ENCODE measurements around the gene RAPGEF4. TPM values are rescaled to one million over a fixed set of nuclear protein-coding genes. Genes with fewer than 3 reads are reported as not detected.

The RAPGEF4 gene
- total RNA-seq, 6 experiments from 2014 or later: 9.5 to 18.4 (median 14.7) TPM

DNA sequence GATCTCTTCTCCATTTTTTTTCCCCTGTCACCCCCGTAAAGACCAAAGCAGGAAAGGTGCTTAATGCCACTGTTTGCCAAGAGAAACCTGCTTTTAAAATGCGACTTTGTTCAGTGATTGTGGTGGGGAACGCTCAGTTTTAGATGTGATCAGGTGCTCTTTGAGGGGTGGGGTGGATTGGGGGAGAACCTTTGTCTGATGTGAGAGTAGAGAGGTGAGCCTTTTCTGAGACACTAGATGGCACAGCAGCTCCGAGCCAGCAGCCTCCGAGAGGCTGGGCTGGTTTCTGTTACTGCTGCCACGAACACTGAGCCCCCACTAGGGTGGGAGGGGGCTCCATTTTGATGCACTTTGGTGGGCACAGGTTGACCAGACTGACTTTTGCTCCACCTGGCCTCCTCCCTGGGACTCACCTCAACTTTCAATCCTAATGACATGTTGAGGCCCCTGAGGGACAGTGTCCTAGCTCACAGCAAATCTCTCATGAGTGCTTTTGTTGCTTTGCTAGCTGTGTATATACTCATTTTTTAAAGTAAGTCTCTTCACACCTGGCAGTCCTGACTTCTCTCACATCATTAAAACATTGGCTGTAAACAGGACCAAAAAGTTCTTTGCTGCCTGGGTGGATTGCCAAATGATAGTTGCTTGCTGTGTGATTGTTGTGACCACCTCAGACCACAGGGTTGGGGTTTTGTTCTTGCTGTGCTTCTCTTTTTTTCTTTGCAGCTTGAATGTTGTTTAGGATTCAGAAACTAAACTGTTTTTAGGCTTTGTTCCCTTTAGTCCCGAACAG is 241.8 kb downstream of the RAPGEF4 start:
- no peaks in the 10 kb centered on the region for H3K36me3 ChIP-seq
- no peak for DNase-seq
- intact Hi-C loops (cut with DNase I): no loop called here

DNA sequence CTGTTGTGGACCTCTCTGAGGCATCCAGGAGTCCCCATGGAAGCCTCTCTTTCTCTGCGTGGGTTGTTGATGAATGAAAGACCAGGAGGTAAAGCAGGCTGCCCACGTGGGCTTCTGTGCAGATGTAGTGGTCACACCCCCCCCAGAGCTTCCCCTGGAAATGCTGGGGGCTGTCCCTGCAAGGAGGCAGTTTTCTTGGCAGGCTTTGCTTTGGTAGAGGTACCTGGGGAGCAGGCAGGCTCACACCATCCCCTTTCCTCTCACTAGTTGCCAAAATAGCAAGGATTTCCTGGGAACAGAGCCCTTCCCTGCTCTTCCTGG is 242.4 kb downstream of the RAPGEF4 start:
- Histone ChIP-seq H3K9me3 (no peaks in the 10 kb centered on the region), H3K36me3 (no peaks in the 10 kb centered on the region), H3K27me3 (no peaks in the 10 kb centered on the region), H3K27ac (no peak overlapping the region), H3K4me1 (no peaks in the 10 kb centered on the region), H3K4me3 (no peak overlapping the region)
- TF ChIP-seq, protein P1, sequence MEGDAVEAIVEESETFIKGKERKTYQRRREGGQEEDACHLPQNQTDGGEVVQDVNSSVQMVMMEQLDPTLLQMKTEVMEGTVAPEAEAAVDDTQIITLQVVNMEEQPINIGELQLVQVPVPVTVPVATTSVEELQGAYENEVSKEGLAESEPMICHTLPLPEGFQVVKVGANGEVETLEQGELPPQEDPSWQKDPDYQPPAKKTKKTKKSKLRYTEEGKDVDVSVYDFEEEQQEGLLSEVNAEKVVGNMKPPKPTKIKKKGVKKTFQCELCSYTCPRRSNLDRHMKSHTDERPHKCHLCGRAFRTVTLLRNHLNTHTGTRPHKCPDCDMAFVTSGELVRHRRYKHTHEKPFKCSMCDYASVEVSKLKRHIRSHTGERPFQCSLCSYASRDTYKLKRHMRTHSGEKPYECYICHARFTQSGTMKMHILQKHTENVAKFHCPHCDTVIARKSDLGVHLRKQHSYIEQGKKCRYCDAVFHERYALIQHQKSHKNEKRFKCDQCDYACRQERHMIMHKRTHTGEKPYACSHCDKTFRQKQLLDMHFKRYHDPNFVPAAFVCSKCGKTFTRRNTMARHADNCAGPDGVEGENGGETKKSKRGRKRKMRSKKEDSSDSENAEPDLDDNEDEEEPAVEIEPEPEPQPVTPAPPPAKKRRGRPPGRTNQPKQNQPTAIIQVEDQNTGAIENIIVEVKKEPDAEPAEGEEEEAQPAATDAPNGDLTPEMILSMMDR (IDR thresholded peaks at IDR 0.05): no peak
- TF ChIP-seq POLR2A (IDR thresholded peaks at IDR 0.05): no peak
- ATAC-seq (no peak), DNase-seq (no peak)
- 37% methylated on average over 2 of the region's 2 CpGs for WGBS (ENCODE audit: insufficient coverage, low coverage, low lambda C conversion rate, missing lambda C conversion rate)
- intact Hi-C loops (cut with DNase I): no loop called here

More for the DNA sequence above, 241.8 kb downstream of the RAPGEF4 start:
- 56% methylated on average over 3 of the region's 7 CpGs for WGBS (ENCODE audit: insufficient coverage, low coverage, low lambda C conversion rate, missing lambda C conversion rate)
- no peaks in the 10 kb centered on the region for H3K27me3 ChIP-seq
- H3K9me3 ChIP-seq: no peaks in the 10 kb centered on the region
- no peak for TF ChIP-seq POLR2A (IDR thresholded peaks at IDR 0.05)
- TF ChIP-seq, protein P1 (IDR thresholded peaks at IDR 0.05): peak in 1 of 4 donors; percentile 12
- peak; percentile 25 to 56 (median 42) for ATAC-seq
- no peaks in the 10 kb centered on the region for H3K4me1 ChIP-seq
- H3K4me3 ChIP-seq: no peak overlapping the region
- H3K27ac ChIP-seq: no peak overlapping the region

DNA sequence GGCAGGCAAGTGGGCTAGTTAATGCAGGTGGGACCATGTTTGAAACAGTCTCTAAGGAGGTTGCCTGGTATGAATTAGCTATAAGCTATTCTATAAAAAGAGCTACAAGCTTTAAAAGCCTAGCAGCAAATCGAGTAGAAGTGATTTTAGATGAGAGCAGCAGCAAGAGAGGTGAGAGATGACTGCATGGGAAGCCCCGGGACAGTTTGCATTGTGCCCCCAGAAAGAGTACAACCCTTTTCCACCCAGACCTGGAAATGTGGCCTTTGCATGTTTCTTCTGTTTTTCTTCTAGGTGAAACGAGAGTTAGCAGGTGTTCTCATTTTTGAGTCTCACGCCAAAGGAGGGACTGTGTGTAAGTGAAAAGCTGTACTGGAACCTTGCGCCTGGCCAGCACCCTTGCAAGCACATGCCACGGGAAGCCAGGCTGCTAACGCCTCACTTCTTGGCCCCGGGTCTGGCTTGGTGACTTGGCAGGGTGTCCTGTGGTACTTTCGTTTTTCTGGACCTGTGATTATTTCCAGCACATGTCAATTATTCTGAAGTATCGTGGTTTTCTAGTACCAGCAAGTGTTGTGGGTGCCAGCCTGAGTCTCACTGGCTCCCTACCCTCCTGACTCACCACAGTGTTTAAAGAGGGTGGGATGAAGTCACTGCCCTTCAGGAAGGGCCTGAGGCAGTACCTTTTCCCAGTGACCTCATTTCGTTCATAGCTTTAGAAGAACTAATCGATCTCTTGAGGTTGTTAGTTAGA is 249.7 kb downstream of the RAPGEF4 start:
- TF ChIP-seq, protein P1 (IDR thresholded peaks at IDR 0.05): no peak
- peak; percentile 42 for TF ChIP-seq POLR2A (IDR thresholded peaks at IDR 0.05)
- Histone ChIP-seq H3K4me1 (peaks cover 0 to 12% (median 5%) of the 10 kb centered on the region in 4 donors), H3K9me3 (no peaks in the 10 kb centered on the region), H3K4me3 (peak overlapping the region in 1 of 3 donors; percentile 22), H3K27ac (peak overlapping the region; percentile 50 to 78 (median 74)), H3K27me3 (no peaks in the 10 kb centered on the region), H3K36me3 (peaks cover 0 to 10% (median under 1%) of the 10 kb centered on the region in 4 donors)
- ATAC-seq: peak; percentile 88 to 97 (median 91)
- intact Hi-C loops (cut with DNase I): no loop called here
- DNase-seq: peak; percentile 66 to 72 (median 68)
- WGBS (ENCODE audit: insufficient coverage, low coverage, low lambda C conversion rate, missing lambda C conversion rate): 17% methylated on average over 7 of the region's 12 CpGs

DNA sequence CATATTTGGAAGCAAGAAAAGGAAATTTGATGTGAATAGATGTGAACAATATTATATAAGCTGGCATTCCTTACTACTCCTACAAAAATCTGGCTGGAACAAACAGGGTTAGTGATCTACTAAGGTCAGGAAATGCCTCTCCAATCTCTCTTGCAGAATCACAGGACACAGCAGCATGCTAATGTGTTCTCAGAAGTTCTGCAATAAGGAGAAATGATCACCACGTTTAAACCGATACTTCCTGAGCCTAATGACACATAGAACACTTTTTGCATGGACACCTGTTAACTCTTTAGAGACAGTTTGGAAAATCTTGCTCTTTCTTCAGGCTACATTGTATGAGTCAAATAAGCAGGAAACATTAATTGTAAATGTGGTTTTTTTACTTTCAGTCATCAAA is 250.4 kb downstream of the RAPGEF4 start:
- H3K9me3 ChIP-seq: no peaks in the 10 kb centered on the region
- no peak for DNase-seq
- TF ChIP-seq, protein P1 (IDR thresholded peaks at IDR 0.05): no peak
- TF ChIP-seq POLR2A (IDR thresholded peaks at IDR 0.05): no peak
- peak in 3 of 4 donors; percentile 49 to 62 (median 55) for ATAC-seq
- 0% methylated on average over 2 of the region's 2 CpGs for WGBS (ENCODE audit: insufficient coverage, low coverage, low lambda C conversion rate, missing lambda C conversion rate)
- H3K27ac ChIP-seq: peak overlapping the region; percentile 50 to 78 (median 74)
- peaks cover 0 to 12% (median 5%) of the 10 kb centered on the region in 4 donors for H3K4me1 ChIP-seq
- H3K27me3 ChIP-seq: no peaks in the 10 kb centered on the region
- no peak overlapping the region for H3K4me3 ChIP-seq
- intact Hi-C loops (cut with DNase I): no loop called here
- H3K36me3 ChIP-seq: peaks cover 0 to 10% (median under 1%) of the 10 kb centered on the region in 4 donors
